Measurements from ENCODE around the gene LHX6. TPM values are rescaled to one million over a fixed set of nuclear protein-coding genes. Genes with fewer than 3 reads are reported as not detected.
A peak's percentile ranks its signal among the peaks of the same experiment; 100 is the strongest.

Gene LHX6
- total and polyA plus RNA-seq, 2 of the 13 experiments (the other 11 are each of a cell fraction or from before 2014, with no cell fraction given), result 1.1 to 1.3 TPM

GRCh38 chr9:122213589-122214413 is 15.0 kb downstream of the LHX6 start (continued):
- TF ChIP-seq ZBTB26 (CRISPR knock-in tag; IDR thresholded peaks at IDR 0.05; ENCODE audit: borderline replicate concordance) (no peak), KAT2B (IDR thresholded peaks at IDR 0.05; ENCODE audit: borderline replicate concordance, low read depth, low read length) (no peak), GMEB1 (CRISPR knock-in tag; IDR thresholded peaks at IDR 0.05; ENCODE audit: borderline replicate concordance) (peak; percentile 44; the same call in 1 of the 2 replicates), ZNF780A (CRISPR knock-in tag; IDR thresholded peaks at IDR 0.05) (no peak), ZNF878 (CRISPR knock-in tag; IDR thresholded peaks at IDR 0.05) (0 out of 2 replicates have a peak, but pooled peaks have one; percentile 54), ZNF768 (CRISPR knock-in tag; IDR thresholded peaks at IDR 0.05) (peak; percentile 54; the same call in 1 of the 2 replicates), ZNF746 (CRISPR knock-in tag; IDR thresholded peaks at IDR 0.05) (0 out of 2 replicates have a peak, but pooled peaks have one; percentile 73), ETV5 (CRISPR knock-in tag; IDR thresholded peaks at IDR 0.05; ENCODE audit: borderline replicate concordance) (0 out of 2 replicates have a peak, but pooled peaks have one; percentile 18), ZBTB4 (CRISPR knock-in tag; IDR thresholded peaks at IDR 0.05; ENCODE audit: borderline replicate concordance) (peak; percentile 17; the same call in 1 of the 2 replicates), TBX2 (CRISPR knock-in tag; IDR thresholded peaks at IDR 0.05; ENCODE audit: borderline replicate concordance) (peak; percentile 60), PHF20 (CRISPR knock-in tag; IDR thresholded peaks at IDR 0.05) (peak; percentile 54), ZNF772 (CRISPR knock-in tag; IDR thresholded peaks at IDR 0.05) (peak; percentile 63; the same call in 1 of the 2 replicates), TIGD3 (CRISPR knock-in tag; IDR thresholded peaks at IDR 0.05; ENCODE audit: borderline replicate concordance) (0 out of 2 replicates have a peak, but pooled peaks have one; percentile 69), DZIP1 (CRISPR knock-in tag; IDR thresholded peaks at IDR 0.05) (no peak), ATF7-NPFF (CRISPR knock-in tag; IDR thresholded peaks at IDR 0.05; ENCODE audit: low read depth) (peak; percentile 27; the same call in 1 of the 2 replicates)

All from HepG2 (cell line).